ENCODE data around the gene KBTBD13. TPM values are rescaled to one million over a fixed set of nuclear protein-coding genes. Genes with fewer than 3 reads are reported as not detected.
"Not testable (repeated sequence)": the region's sequence is repeated elsewhere in the genome, so short reads cannot be mapped to it uniquely, and the experiment has no call there.

Gene KBTBD13
- total RNA-seq, 1 experiment from 2014 or later, result not detected

GRCh38 chr15:65041787-65042186 is 34.8 kb upstream of the KBTBD13 start:
- POLR2A ChIA-PET (ENCODE audit: unreplicated experiment), result no interaction called here

GRCh38 chr15:65042776-65043327 is 33.7 kb upstream of the KBTBD13 start:
- H3K36me3 ChIP-seq (ENCODE audit: low read depth, low read length), result no peaks in the 10 kb centered on the region
- no peaks in the 10 kb centered on the region for H3K79me2 ChIP-seq (ENCODE audit: low read length)
- H3K9ac ChIP-seq (ENCODE audit: low read length), result no peak overlapping the region
- H3K4me3 ChIP-seq (ENCODE audit: low read length), result no peak overlapping the region
- ATAC-seq, result peak; percentile 59
- H2AFZ ChIP-seq (ENCODE audit: low read length), result no peak overlapping the region
- no peaks in the 10 kb centered on the region for H3K27me3 ChIP-seq (ENCODE audit: low read length)
- H3K4me1 ChIP-seq (ENCODE audit: insufficient read depth, low read length), result peaks cover 14% of the 10 kb centered on the region; the same call in 1 of the 2 replicates
- peak overlapping the region; percentile 5; the same call in 1 of the 2 replicates for H3K4me2 ChIP-seq (ENCODE audit: low read length)
- no peaks in the 10 kb centered on the region for H3K9me3 ChIP-seq (ENCODE audit: low read length)
- ChIA-PET CTCF (interaction anchor here (0.6 to 1.2 kb wide), 2 partner anchors 9 to 145 kb away, joined by 4 to 8 read pairs; no protein-coding TSS in a partner anchor), POLR2A (ENCODE audit: unreplicated experiment) (no interaction called here)
- H3K9me2 ChIP-seq (replicated peaks; ENCODE audit: low read length), result no peaks in the 10 kb centered on the region
- peak; percentile 28 for DNase-seq
- no peak overlapping the region; the same call in 1 of the 2 replicates for H3K27ac ChIP-seq (ENCODE audit: low read length)
- no peak for TF ChIP-seq CTCF (conservative IDR thresholded peaks at IDR 0.05; ENCODE audit: low read depth, low read length)
- no peak for TF ChIP-seq EZH2phosphoT487 (IDR thresholded peaks at IDR 0.05; ENCODE audit: borderline replicate concordance, low read length)
- no peak for TF ChIP-seq EZH2 (IDR thresholded peaks at IDR 0.05; ENCODE audit: low read length, unreplicated experiment)
- no TSS peak for BruUV-seq (replicated peaks)
- intact Hi-C loops (cut with micrococcal nuclease), result no loop called here
- no peaks in the 10 kb centered on the region for H4K20me1 ChIP-seq (ENCODE audit: low read length)
- no peaks in the 10 kb centered on the region for H3F3A ChIP-seq (ENCODE audit: low read length, unreplicated experiment)

More at GRCh38 chr15:65041787-65042186, 34.8 kb upstream of the KBTBD13 start:
- Histone ChIP-seq H2AFZ (ENCODE audit: low read length) (no peak overlapping the region), H3K79me2 (ENCODE audit: low read length) (no peaks in the 10 kb centered on the region), H3K4me1 (ENCODE audit: insufficient read depth, low read length) (peaks cover 14% of the 10 kb centered on the region; the same call in 1 of the 2 replicates), H3K9ac (ENCODE audit: low read length) (no peak overlapping the region), H3K4me3 (ENCODE audit: low read length) (no peak overlapping the region), H4K20me1 (ENCODE audit: low read length) (no peaks in the 10 kb centered on the region), H3K4me2 (ENCODE audit: low read length) (no peak overlapping the region), H3K36me3 (ENCODE audit: low read depth, low read length) (no peaks in the 10 kb centered on the region), H3K9me2 (replicated peaks; ENCODE audit: low read length) (no peaks in the 10 kb centered on the region), H3K27me3 (ENCODE audit: low read length) (no peaks in the 10 kb centered on the region), H3F3A (ENCODE audit: low read length, unreplicated experiment) (no peaks in the 10 kb centered on the region), H3K9me3 (ENCODE audit: low read length) (no peaks in the 10 kb centered on the region), H3K27ac (ENCODE audit: low read length) (no peak overlapping the region)
- TF ChIP-seq EZH2 (IDR thresholded peaks at IDR 0.05; ENCODE audit: low read length, unreplicated experiment) (no peak), EZH2phosphoT487 (IDR thresholded peaks at IDR 0.05; ENCODE audit: borderline replicate concordance, low read length) (no peak), CTCF (conservative IDR thresholded peaks at IDR 0.05; ENCODE audit: low read depth, low read length) (no peak)
- no TSS peak for BruUV-seq (replicated peaks)
- ATAC-seq (no peak), DNase-seq (no peak)
- CTCF ChIA-PET, result no interaction called here
- intact Hi-C loops (cut with micrococcal nuclease), result no loop called here

- H3K36me3 ChIP-seq (ENCODE audit: low read depth, low read length); H3K9me3 ChIP-seq (ENCODE audit: low read length); H3K4me2 ChIP-seq (ENCODE audit: low read length); H3K9ac ChIP-seq (ENCODE audit: low read length); BruUV-seq (replicated peaks); H3K79me2 ChIP-seq (ENCODE audit: low read length); intact Hi-C loops (cut with micrococcal nuclease); POLR2A ChIA-PET (ENCODE audit: unreplicated experiment); H3K9me2 ChIP-seq (replicated peaks; ENCODE audit: low read length); H4K20me1 ChIP-seq (ENCODE audit: low read length); H3F3A ChIP-seq (ENCODE audit: low read length, unreplicated experiment); H2AFZ ChIP-seq (ENCODE audit: low read length); CTCF ChIA-PET; H3K27ac ChIP-seq (ENCODE audit: low read length); H3K4me3 ChIP-seq (ENCODE audit: low read length); H3K27me3 ChIP-seq (ENCODE audit: low read length): not testable (repeated sequence)
- ATAC-seq, result peak; percentile 74
- H3K4me1 ChIP-seq (ENCODE audit: insufficient read depth, low read length), result peaks cover 14% of the 10 kb centered on the region; the same call in 1 of the 2 replicates
- DNase-seq, result peak; percentile 54
Observed at GRCh38 chr15:65044218-65044617, 32.3 kb upstream of the KBTBD13 start.
